ENCODE measurements around the gene PPARA.
"Not testable (repeated sequence)": the region's sequence is repeated elsewhere in the genome, so short reads cannot be mapped to it uniquely, and the experiment has no call there.

Gene PPARA

GRCh38 chr22:46127556-46127955 is 22.8 kb upstream of the PPARA start:
- no peak for DNase-seq

GRCh38 chr22:46128606-46129005 is 21.7 kb upstream of the PPARA start:
- no peak for DNase-seq

- DNase-seq, result no peak
Measured at GRCh38 chr22:46129390-46130041, 20.8 kb upstream of the PPARA start.

GRCh38 chr22:46131151-46131587 is 19.2 kb upstream of the PPARA start:
- DNase-seq, result no peak

- not testable (repeated sequence) for DNase-seq
Measured at GRCh38 chr22:46132193-46132829, 18.0 kb upstream of the PPARA start.

- DNase-seq, result no peak
Measured at GRCh38 chr22:46132830-46133587, 17.3 kb upstream of the PPARA start.

GRCh38 chr22:46133588-46133855 is 16.8 kb upstream of the PPARA start:
- no peak for DNase-seq

GRCh38 chr22:46134111-46134705 is 16.1 kb upstream of the PPARA start:
- DNase-seq, result no peak

- DNase-seq, result no peak
Measured at GRCh38 chr22:46135611-46136485, 14.5 kb upstream of the PPARA start.

- DNase-seq, result no peak
Measured at GRCh38 chr22:46136486-46137217, 13.7 kb upstream of the PPARA start.

- no peak for DNase-seq
Measured at GRCh38 chr22:46137218-46137766, 13.0 kb upstream of the PPARA start.

- DNase-seq, result no peak
Measured at GRCh38 chr22:46138058-46138797, 12.1 kb upstream of the PPARA start.

GRCh38 chr22:46139417-46139816 is 10.9 kb upstream of the PPARA start:
- not testable (repeated sequence) for DNase-seq

- no peak for DNase-seq
Measured at GRCh38 chr22:46139895-46140350, 10.4 kb upstream of the PPARA start.

- no peak for DNase-seq
Measured at GRCh38 chr22:46140989-46141928, 9.1 kb upstream of the PPARA start.

- DNase-seq, result no peak
Measured at GRCh38 chr22:46142548-46143490, 7.5 kb upstream of the PPARA start.

- no peak for DNase-seq
Measured at GRCh38 chr22:46143491-46144147, 6.7 kb upstream of the PPARA start.

- DNase-seq, result no peak
Measured at GRCh38 chr22:46145361-46145851, 4.9 kb upstream of the PPARA start.
